HG02852 (cell line): Measurements from ENCODE around the gene ZAP70.
"Not testable (repeated sequence)": the region's sequence is repeated elsewhere in the genome, so short reads cannot be mapped to it uniquely, and the experiment has no call there.

Experiments
- ATAC-seq: cut with Tn5 transposase; IDR thresholded peaks from one replicate; pipeline ENCODE4 v1.9.1; 2021; ENCODE audit warnings: mild to moderate bottlenecking, moderate library complexity; ENCODE audit not compliant: unreplicated experiment

The ZAP70 gene

GRCh38 chr2:97713296-97714083 lies at the start of gene ZAP70:
Gene ZAP70, plus strand, starts transcription at chr2:97713576. Its CDS starts 10,461 bp downstream, at chr2:97724037.
- ATAC-seq = no peak

GRCh38 chr2:97663626-97663961 lies 49.8 kb upstream of the ZAP70 start:
- ATAC-seq = no peak

DNA sequence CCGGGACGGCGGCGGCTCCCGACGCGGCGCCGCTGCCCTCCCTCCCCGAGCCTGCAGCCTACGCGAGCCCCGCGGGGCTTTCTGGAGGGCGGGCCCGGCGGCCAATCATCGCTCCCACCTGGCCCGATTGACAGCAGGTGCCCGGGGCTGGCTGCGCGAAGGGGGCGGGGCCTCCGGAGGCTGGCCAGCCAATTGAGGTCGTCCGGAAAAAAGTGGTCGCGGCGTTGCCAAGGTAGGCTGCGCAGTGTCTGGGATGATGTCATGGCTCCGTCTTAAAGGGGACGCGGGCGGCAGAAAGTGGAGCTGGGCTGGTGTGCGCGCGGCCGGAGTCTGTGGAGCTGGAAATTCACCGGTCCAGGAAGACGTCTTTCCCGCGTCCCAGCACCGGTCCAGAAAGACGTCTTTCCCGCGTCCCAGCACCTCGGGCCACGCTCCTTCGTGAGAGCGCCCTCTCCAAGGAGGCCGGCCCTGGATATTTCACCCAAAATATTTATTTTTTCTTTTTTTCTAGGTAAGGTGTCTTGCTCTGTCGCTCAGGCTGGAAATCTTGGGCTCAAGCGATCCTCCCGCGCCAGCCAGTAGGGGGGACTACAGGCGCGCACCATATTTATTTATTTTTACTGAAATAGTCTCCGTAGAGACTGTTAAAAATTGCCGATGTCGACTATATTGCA lies 49.3 kb upstream of the ZAP70 start, which contains the start of gene ACTR1B:
Gene ACTR1B, minus strand, starts transcription at position 83 of the 674 bp plus-strand sequence. CDS start 154 bp downstream, outside the sequence.
- ATAC-seq = peak; percentile 90

GRCh38 chr2:97664636-97664970 lies 48.8 kb upstream of the ZAP70 start:
- ATAC-seq = no peak

DNA sequence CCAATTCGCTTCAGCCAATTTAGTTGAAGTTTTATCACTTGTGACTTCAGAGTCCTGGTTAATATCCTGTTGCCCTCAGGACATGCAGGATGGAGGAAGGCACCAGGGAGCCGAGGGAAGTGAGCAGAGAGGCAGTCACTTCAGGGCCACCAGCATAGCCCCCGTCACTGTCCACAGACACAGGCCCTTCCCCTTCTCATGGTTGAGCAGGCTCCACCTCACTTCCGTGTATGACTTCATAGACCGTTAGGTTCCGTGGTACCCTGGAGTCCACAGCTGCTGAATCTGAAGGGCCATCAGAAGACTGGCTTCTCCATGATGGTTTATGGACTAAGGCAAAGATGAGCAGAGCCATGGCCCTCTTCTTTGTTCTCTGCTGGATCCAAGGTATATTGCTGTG lies 43.9 kb upstream of the ZAP70 start, which contains the start of gene C2orf92:
Gene C2orf92, plus strand, starts transcription at position 266 of the 400 bp plus-strand sequence. Its CDS starts 76 bp downstream, at position 342.
- ATAC-seq = no peak

GRCh38 chr2:97670471-97670870 lies 42.9 kb upstream of the ZAP70 start:
- ATAC-seq = no peak

- no peak for ATAC-seq
Observed at GRCh38 chr2:97671526-97671925, 41.9 kb upstream of the ZAP70 start.

DNA sequence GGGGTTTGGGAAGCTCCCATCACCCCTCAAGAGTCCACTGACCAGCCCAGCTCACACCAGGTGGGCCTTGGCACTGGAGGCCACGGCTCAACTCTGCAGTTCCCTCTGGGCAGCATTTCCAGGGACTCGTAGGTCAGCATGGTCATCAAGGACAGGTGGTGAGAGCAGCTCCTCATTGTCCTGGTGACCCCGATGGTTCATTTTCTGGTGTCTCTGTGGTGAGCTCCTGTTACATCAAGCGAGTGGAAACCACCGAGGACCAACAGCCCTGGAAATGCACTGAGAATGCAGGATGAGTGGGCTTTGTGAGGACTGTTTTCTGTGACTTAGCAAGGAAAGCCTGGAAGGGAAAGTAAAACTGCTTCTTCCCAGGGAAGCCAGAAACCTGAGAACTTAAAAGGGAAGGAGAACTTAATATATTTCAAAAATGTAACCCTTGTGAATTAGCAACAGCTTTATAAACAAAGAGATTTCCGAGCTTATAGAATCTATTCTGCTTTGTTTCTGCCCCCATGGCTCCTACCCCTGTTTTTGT lies 40.7 kb upstream of the ZAP70 start:
- ATAC-seq = not testable (repeated sequence)

GRCh38 chr2:97673182-97673914 lies 40.0 kb upstream of the ZAP70 start:
- ATAC-seq = no peak

- ATAC-seq = no peak
Observed at GRCh38 chr2:97673915-97674283, 39.5 kb upstream of the ZAP70 start.

DNA sequence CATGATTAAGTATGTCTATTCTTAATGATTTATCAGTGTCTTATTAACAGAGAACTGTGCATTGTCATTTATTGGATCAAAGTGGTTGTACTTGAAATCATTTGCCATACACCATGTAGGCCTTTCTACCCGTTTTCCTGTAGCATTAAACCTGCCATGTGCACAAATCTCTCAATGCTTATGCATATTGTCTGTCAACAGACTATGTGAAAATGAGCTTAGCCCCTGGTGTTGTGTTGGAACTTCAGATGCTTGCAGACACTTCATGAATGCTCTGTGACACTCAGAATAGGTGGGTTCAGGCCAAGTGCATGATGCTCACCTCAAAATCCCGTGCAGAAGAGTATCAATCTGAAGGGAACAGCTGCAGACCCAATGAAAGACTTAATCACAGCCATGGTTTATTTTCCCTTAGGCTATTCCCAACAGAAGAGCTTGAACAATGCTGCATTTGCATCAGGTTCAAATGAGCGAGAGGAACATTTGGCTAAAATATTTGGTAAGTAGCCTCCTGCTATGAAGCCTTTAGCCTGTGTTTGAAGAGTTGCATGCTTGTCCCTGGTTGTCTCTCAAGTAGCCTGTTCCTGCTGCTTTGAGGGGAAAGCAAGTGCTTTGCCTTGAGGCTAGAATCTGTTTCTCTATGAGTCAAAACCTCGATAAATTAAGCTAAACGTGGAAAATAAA lies 37.8 kb upstream of the ZAP70 start:
- ATAC-seq = no peak

GRCh38 chr2:97676620-97677019 lies 36.8 kb upstream of the ZAP70 start:
- ATAC-seq = no peak

GRCh38 chr2:97677480-97677879 lies 35.9 kb upstream of the ZAP70 start:
- ATAC-seq = no peak

DNA sequence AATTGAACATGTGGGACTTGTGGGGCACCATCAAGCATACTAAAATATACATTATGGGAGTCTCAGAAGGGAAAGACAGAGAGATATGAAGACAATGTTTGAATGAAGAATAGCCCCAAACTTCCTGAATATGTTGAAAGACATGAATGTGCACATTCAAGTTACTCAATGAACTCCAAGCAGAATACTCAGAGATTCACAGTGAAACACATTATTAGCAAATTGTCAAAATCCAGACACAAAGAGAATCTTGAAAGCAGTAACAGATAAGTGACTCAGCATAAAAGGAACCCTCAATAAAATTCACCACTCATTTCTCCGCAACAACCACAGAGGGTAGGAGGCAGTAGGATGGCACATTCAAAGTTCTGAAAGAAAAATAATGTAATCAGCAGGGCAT lies 35.1 kb upstream of the ZAP70 start:
- ATAC-seq = no peak

GRCh38 chr2:97687235-97687634 lies 26.1 kb upstream of the ZAP70 start:
- ATAC-seq = not testable (repeated sequence)

GRCh38 chr2:97688062-97688827 lies 25.1 kb upstream of the ZAP70 start:
- ATAC-seq = no peak

- ATAC-seq = no peak
Observed at GRCh38 chr2:97691166-97691565, 22.2 kb upstream of the ZAP70 start.

DNA sequence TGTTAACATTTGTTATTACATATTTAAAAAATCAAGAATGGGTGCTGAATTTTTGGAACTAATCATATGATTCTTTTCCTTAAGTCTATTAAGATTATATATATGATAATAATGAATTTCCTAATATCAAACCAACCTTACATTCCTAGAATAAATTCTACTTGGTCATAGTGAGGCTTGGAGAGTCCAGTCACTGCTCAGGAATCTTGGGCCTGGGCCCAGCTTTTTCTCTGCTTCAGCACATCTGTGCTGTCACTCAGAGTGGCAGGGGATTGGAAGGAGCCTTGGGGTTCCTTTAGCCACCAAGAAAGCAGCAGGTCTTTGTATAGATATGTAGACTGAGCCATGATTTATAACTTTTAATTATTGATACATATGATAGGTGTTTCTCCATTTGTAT lies 19.9 kb upstream of the ZAP70 start:
- no peak for ATAC-seq

DNA sequence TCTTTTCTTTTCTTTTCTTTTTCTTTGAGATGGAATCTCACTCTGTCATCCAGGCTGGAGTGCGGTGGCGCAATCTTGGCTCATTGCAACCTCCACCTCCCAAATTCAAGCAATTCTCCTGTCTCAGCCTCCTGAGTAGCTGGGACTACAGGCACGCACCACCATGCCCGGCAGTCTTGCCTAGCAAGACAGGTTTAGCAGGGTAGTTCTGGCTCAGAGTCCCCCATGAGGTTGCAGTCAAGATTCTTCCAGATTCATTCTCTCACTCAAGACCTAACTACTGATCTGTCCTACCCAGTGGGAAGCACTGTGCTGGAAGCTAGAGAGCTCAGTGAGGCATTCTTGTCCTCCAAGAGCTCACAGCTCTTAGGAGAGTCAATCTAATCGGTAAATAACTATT lies 17.6 kb upstream of the ZAP70 start:
- ATAC-seq = no peak
